ENCODE measurements around the gene TWIST2.

TWIST2 gene

DNA sequence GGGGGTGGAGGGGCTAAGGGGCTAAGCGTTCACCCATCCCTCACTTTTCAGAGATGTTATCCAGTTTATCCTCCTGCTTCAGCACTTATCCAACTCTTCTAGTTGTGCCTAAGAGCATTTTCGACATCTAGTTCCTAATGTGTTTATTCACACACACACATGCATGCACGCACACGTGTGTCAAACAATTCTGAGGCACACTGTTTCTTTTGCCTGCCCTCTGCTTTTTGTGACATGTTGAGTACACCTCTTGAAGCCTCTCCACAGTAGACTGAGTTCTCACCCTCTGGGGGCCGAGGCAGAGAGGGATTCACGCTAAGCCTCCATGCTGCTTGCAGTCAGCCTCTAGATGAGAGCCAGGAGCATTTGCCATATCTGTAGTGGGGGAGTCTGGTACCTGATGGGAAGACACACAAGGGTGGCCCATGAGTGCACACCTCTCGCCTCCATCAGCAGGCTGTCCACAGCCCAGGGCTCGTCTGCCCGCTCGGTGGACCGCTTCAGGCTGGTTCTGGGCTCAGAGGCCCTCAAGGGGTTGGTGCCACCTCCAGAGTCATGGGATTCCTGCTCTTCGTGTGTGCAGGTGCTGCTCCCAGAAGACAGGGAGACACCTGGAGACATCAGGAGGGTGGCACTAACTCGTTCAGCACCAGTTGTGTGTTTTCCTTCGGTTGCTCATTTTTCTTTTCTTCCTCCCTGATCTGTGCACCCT, 11.9 kb downstream of the TWIST2 start:
- no peak for DNase-seq

DNA sequence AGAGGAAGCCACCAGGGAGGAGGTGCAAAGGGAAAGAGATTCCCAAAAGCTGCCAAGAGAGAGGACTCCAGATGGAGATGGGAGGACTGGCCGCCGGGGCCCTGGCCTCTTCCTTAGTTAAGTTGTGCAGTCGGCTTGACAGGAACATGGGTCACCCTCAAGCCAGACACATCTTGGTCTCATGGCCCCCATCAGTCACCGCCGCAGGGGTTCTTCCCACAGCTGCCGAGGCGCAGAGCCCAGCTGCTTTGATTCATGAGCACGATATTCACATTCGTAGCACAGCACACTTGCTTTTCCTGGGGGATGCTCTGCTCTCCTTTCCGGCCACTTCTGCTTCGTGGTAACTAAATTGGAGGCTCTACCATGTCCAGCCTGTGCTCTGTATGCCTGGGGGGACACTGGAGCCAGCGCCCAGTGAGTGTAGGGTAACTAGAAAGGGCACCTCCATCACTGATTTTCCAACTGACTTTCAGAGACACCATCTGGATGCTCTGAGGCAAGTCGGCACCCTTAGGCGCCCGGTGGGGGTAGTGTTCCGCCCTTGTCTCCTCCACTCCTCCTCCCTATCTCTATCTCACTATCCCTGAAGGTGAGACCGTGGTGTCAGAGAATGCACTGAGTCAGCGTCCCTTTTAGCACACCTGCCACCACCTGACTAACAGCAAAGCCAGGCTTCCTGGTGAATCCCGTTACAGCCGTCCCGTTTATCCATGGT, 13.3 kb downstream of the TWIST2 start:
- DNase-seq, result no peak

DNA sequence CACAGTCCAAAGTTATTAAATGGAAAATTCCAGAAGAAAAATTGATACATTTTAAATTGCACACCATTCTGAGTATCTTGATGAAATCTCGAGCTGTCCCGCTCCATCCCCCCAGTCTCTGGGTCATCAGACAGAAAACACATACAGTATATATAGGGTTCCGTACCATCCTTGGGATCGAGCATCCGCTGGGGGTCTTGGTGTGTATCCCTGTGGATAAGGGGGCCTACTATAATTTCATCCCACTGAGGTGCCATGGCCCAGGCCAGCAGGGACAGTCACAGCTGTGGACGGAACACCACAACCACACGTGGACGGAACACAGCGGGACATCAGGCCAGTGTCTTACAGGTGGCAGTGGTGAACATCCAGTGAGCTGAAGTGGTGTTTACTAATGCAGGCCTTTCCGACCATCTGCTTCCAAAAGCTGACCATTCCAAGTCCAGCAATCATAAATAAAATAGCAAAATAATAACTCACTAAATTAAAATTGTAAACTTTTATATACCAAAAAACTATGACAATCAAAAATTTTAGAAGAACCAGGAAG, 14.0 kb downstream of the TWIST2 start:
- DNase-seq, result no peak

DNA sequence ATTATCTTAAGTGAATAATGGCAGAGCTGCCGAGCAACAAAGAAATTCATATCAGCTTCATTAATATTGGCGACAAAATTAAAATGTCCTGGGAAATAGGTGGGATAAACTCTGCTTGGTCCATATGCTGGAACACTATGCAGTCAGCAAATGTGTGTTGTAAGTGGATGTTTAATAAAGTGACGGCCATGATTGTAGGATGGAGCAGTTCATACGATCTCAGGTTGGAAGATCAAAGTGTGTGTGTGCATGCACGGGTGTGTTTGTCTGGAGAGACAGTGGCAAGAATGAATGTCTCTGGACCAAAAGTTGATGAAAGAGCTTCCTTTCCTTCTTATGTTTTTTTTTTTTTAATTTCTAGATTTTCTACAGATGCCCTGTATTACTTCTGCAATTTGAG, 14.8 kb downstream of the TWIST2 start:
- DNase-seq, result no peak

- no peak for DNase-seq
These were observed 15.3 kb downstream of the TWIST2 start for GRCh38 chr2:238863231-238863630.

- DNase-seq, result no peak
These were observed 15.9 kb downstream of the TWIST2 start for GRCh38 chr2:238863749-238864206.

DNA sequence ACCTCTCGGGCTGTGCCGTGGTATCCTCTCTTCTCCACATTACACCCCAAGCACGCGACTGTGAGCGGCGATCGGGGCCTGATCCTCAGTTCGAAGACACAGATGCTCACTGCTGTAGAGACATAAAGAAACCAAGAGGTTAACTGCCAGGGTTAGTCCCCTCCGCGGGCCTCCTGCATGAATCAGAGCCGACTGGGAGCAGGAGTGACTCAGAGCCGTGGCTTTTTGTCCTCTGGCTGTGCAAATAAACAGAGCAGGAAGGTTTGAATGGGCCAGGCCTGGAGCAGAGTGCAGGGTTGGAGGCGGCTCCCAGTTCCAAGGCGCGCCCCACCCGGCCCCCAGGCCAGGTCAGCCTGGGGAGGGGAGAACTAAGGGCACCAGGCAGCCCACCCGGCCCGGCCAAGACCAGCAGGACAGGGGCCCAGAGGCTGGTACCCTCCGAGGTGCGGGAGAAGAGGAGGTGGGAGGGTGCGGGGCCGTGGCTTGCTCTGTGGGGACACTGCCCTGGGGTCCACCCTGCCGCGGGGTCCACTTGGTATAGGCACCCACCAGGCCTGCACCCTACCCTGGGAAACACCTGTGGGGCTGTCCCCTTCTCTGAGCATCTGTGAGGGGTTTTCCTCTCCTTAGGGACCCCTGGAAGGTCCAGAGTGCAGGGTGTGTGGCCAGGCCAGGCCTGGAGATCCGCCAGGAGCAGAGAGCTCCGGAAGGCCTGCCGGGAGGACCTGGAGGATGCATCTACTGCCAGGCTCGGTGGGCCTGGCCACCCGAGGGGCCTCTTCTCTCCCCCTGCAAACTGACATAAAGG, 16.5 kb downstream of the TWIST2 start:
- DNase-seq, result no peak

DNA sequence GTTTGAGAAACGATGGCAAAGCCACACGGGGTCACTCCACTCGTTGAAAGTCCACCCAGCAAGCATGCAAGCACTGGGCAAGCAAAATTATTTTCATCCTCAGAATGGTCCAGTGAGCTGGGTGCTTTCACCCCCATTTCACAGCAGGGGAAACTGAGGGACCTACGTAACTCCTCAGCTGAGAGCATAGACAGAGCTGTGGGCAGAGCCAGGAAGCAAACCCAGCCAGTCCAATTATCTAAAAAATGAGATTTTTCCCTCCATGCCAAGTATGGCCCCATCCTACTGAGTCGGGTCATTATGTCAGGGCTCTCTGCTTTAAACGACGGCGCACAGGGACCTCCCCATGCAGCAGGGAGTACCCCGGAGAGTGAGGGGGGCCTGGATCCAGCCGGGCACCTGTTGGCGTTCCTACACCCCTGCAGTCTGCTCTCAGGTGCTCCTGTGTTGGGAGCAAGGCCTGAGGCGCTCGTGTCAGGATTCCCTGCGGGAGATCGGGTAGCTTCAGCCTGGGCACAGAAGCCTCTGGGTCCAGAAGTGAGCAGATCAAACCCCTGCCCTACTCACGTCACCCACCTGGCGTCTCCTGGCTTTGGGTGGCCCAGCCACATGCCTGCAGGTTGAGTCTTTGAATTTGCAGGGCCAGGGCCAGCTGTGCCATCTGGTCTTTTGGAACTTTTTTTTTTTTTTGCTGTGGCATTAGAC, 17.3 kb downstream of the TWIST2 start:
- DNase-seq, result no peak

GRCh38 chr2:238865744-238866355, 18.0 kb downstream of the TWIST2 start:
- DNase-seq, result no peak

DNA sequence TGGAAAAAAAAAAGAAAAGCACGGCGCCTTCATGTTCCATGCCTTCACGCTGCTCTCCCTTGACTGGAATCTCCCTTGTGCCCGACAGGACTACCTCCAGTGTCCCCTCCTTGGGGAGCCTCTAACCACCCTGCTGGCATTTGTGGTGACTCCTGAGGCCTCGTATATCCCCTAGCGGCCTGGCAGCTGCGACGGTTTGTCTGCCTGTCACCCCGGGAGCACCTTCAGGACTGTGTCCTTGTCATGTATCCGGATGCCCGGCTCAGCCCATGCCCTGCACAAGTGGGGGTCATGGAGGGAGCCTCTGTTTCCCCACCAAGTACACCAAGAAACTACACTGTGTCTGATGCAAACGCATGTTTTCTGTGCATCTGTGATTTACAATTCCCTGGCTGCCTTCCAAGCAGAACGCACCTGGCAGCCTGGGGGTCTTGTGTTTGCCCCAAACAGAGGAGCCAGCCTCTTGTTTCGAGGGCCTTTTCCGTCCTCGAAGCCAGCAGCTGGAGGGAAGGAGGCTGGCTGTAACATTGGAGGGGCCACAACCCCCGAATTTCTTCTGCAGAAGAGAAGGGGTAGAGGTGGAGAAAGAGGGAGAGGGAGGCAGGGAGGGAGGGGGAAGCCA, 18.9 kb downstream of the TWIST2 start:
- no peak for DNase-seq

- DNase-seq, result no peak
These were observed 20.2 kb downstream of the TWIST2 start for GRCh38 chr2:238868067-238868524.

DNA sequence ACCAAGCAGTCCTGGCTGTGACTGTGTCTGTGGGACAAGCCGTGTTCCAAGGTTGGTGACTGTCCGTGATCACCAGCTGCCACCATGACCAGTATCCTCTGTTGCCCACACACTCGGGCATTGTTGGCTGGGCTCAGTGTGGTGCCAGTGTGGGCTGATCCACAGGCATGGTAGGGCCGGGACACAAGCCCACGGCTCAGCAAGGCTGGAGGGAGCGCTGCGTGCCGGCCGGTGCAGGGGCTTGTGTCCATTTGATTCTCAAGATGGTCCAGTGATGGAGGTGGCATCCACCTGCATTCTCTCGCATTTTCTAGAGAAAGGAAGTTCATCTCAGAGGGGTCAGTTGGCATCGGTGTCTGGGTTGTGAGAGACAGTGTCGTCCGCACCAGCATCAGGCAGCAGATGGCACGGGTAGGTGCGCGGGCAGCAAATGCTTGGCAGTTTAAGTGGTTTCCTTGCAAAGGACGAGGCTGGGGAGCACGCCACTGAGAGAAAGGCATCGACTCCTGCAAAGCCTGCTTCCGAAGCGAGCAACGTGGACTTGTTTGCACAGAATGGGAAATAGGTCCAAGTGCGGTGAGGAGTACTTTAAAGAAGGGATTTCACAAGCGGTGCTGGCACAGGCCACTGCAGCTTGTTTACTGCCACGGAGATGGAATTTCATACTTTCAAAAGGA, 20.9 kb downstream of the TWIST2 start:
- DNase-seq, result no peak

GRCh38 chr2:238869293-238870124, 21.6 kb downstream of the TWIST2 start:
- DNase-seq, result no peak

DNA sequence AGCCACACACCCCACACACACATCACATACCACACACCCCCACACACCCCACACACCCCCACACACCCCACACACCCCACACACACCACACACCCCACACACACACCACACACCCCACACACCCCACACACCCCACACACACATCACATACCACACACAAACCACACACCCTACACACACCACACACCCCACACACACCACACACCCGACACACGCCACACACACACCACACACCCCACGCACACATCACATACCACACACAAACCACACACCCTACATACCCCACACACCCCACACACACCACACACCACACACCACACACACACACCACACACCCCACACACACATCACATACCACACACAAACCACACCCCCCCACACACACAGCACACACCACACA, 22.4 kb downstream of the TWIST2 start:
- no peak for DNase-seq

- DNase-seq, result no peak
These were observed 24.1 kb downstream of the TWIST2 start for GRCh38 chr2:238872026-238872425.

GRCh38 chr2:238872628-238873380, 24.9 kb downstream of the TWIST2 start:
- DNase-seq, result no peak

DNA sequence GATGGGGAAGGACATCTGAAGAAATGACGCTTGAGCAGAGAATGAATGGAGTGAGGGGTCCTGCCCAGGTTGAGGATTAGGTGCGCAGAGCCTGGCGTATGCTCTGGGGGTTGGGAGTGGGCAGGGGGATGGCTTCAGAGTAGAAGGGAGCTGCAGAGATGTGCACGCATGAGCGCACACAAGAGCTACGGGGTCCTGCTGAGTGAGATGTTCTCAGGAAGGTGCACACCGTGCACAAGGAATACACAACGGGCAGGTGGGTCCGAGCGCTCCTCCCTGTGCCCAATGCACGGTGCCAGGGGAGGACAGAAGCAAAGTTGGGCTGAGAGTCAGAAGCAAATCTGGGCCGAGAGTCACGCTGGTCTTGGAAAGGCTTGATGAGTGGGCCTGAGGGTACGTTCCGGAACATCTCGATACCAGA, 25.5 kb downstream of the TWIST2 start:
- no peak for DNase-seq

GRCh38 chr2:238873841-238874240, 26.0 kb downstream of the TWIST2 start:
- DNase-seq, result no peak

GRCh38 chr2:238874330-238875050, 26.6 kb downstream of the TWIST2 start:
- DNase-seq, result no peak

Measured in NCI-H1048 (cell line).